T-cell (primary cell): ENCODE results near the gene MYO1G. TPM values are rescaled to one million over a fixed set of nuclear protein-coding genes. Genes with fewer than 3 reads are reported as not detected.

ENCODE experiments used
- ATAC-seq, 4 experiments: fragments of 200-7000 bp in 3 of 4; fragments of 150-1000 bp in 1 of 4; cut with Tn5 transposase; replicated peaks in 1 of 4; 1 replicate in 3 of 4; 2 replicates in 1 of 4; pipeline ENCODE4 v1.10.0; 2021; ENCODE audit warnings: moderate library complexity in 3 of 4, mild to moderate bottlenecking in 2 of 4, moderate number of reproducible peaks in 1 of 4
- CTCF ChIA-PET, 2 donors: fragments of 300-600 bp; sonication (Branson Sonifier 250); formaldehyde crosslinking; loops; one replicate each; lab custom pipeline; 2022; ENCODE audit warnings: antibody characterized with exemption in 2 of 2; lab: Charles Lee
- POLR2A ChIA-PET, 2 donors: fragments of 300-600 bp; sonication (Branson Sonifier 250); formaldehyde crosslinking; loops; one replicate each; lab custom pipeline; 2022; ENCODE audit warnings: antibody characterized with exemption in 2 of 2; lab: Charles Lee
- DNase-seq, 35 experiments: peaks; one replicate each; pipeline versions ENCODE4 v3.0.0 to v3.0.0-alpha.2; 2013 to 2023
- H3K27ac ChIP-seq: one replicate; pipeline ENCODE4 v1.5.1; 2013; ENCODE audit warnings: low read length
- H3K27me3 ChIP-seq, 2 experiments: replicated peaks in 1 of 2; 1 replicate in 1 of 2; 2 replicates in 1 of 2; pipeline versions ENCODE4 v1.6.1 to v1.7.0; 2013; ENCODE audit warnings: low read length in 1 of 2, mixed read lengths in 1 of 2; ENCODE audit not compliant: control insufficient read depth in 2 of 2, insufficient read depth in 2 of 2; ENCODE audit errors: extremely low read depth in 1 of 2
- H3K36me3 ChIP-seq, 2 donors: 1 replicate in 1 of 2; 2 replicates in 1 of 2; pipeline versions ENCODE4 v1.6.1 to v1.7.0; 2013; ENCODE audit warnings: low read length in 1 of 2; ENCODE audit not compliant: control insufficient read depth in 2 of 2, insufficient read depth in 1 of 2; ENCODE audit errors: extremely low read depth in 1 of 2
- H3K4me1 ChIP-seq, 2 experiments: 1 replicate in 1 of 2; 2 replicates in 1 of 2; pipeline versions ENCODE4 v1.6.1 to v1.7.0; 2013; ENCODE audit warnings: low read length in 2 of 2, mixed read lengths in 1 of 2; ENCODE audit not compliant: insufficient read depth in 2 of 2, control insufficient read depth in 1 of 2; ENCODE audit errors: extremely low read depth in 1 of 2
- H3K4me3 ChIP-seq, 2 donors: 1 replicate in 1 of 2; 2 replicates in 1 of 2; pipeline versions ENCODE4 v1.5.1 to v1.7.0; 2013; ENCODE audit warnings: mild to moderate bottlenecking in 2 of 2, low read length in 1 of 2, moderate library complexity in 1 of 2; ENCODE audit not compliant: control insufficient read depth in 1 of 2; ENCODE audit errors: extremely low read depth in 1 of 2
- H3K9me3 ChIP-seq: 2 replicates; pipeline ENCODE4 v1.7.0; 2013
- H3K27ac Mint-ChIP-seq, 2 donors: one replicate each; pipeline ENCODE4 v1.8.0; 2020 to 2021; ENCODE audit warnings: mild to moderate bottlenecking in 2 of 2, mixed read lengths in 2 of 2
- H3K27me3 Mint-ChIP-seq, 2 donors: one replicate each; pipeline ENCODE4 v1.8.0; 2021 to 2022; ENCODE audit warnings: mixed read lengths in 2 of 2
- H3K36me3 Mint-ChIP-seq: one replicate; pipeline ENCODE4 v1.8.0; 2021; ENCODE audit warnings: mixed read lengths
- H3K4me1 Mint-ChIP-seq, 3 donors: one replicate each; pipeline ENCODE4 v1.8.0; 2020 to 2022; ENCODE audit warnings: mixed read lengths in 3 of 3, mild to moderate bottlenecking in 1 of 3
- H3K4me3 Mint-ChIP-seq, 3 donors: one replicate each; pipeline ENCODE4 v1.8.0; 2020 to 2022; ENCODE audit warnings: mild to moderate bottlenecking in 3 of 3, mixed read lengths in 3 of 3, moderate library complexity in 3 of 3
- H3K9me3 Mint-ChIP-seq, 3 donors: one replicate each; pipeline ENCODE4 v1.8.0; 2020 to 2022; ENCODE audit warnings: mixed read lengths in 3 of 3
- WGBS: methylation state at CpG from one replicate; pipeline ENCODE4 v1.1.5; 2013; ENCODE audit warnings: missing lambda C conversion rate; ENCODE audit not compliant: insufficient coverage; 5-methylcytosine and 5-hydroxymethylcytosine counted together
- total RNA-seq, 35 experiments: library from RNA in 6 of 35; stranded (reverse) in 6 of 35; fragments of 120-200 nt in 1 of 35; gene quantifications; one replicate each; pipeline versions ENCODE4 v1.2.1 to v1.2.4 and lab custom pipeline; 2013 to 2026

Gene MYO1G
- total RNA-seq, 5 donors from 2014 or later (not counting 1 experiment from before 2014, with no cell fraction given), result 183 to 272 (median 192) TPM

DNA sequence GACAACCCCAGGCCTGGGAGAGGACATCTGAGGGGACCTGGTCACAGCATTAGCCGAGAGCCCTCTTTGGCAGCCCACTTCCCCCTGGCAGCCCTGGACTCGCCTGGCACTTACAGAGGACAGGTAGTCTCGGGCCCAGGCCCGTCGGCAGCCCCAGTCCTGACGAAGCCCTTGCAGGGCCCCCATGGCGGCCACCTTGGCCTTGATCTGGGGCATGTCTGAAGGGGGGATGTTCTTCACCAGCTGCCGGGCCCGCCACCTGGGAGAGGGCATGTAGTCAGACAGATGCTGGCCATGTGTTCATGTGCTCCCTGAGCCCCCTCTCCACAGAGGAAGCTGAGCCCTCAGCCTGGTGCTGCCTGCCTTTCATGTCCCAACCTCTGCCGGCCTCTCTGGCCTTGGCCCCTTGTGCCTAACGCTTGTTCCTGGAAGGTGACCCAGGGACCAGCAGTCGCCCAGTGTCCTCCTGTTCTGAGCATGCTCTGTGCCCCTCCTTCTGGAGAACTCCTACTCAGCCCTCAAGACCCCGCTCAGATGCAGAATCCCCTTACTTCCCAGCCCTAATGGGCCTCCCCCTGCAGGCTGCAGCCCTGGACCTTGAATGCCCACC lies 13.9 kb downstream of the MYO1G start:
- Histone ChIP-seq H3K9me3 (no peaks in the 10 kb centered on the region), H3K4me1 (peaks cover 0 to 13% of the 10 kb centered on the region in 2 experiments), H3K27ac (no peak overlapping the region), H3K27me3 (no peaks in the 10 kb centered on the region), H3K36me3 (peaks cover 17 to 69% of the 10 kb centered on the region in 2 donors), H3K4me3 (no peak overlapping the region)
- H3K36me3 Mint-ChIP-seq, result peaks cover 19% of the 10 kb centered on the region
- no peaks in the 10 kb centered on the region for H3K27me3 Mint-ChIP-seq
- peaks cover 3 to 6% (median 4%) of the 10 kb centered on the region in 3 donors for H3K4me1 Mint-ChIP-seq
- POLR2A ChIA-PET, result no interaction called here
- H3K27ac Mint-ChIP-seq, result no peak overlapping the region
- ATAC-seq (peak in 2 of 4 experiments; percentile 6 to 10), DNase-seq (peak in 1 of 35 experiments; percentile 5)
- CTCF ChIA-PET, result no interaction called here
- WGBS, result 97% methylated on average over 11 of the region's 13 CpGs
- no peak overlapping the region for H3K4me3 Mint-ChIP-seq
- H3K9me3 Mint-ChIP-seq, result no peaks in the 10 kb centered on the region

DNA sequence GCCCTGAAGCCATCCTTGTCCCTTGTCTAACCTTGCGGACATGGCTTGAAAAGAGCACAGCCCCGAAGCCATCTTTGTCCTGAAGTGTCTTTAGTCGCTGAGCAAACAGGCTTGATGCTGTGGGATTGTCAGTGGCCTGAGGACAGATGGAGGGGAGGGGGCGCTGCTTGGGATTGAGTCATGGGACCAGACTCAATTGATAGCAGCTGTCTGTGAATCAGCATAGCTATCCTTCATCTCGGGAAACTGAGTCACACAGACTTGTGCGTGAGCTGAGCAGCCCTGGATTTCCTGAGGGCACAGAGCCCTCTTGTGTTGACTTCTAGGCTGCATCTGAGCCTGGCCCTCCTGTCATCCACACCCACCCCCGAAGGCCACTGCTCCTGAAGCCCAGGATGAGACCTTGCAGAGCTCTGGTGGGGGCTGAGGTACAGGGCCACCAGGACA lies 14.4 kb downstream of the MYO1G start:
- Mint-ChIP-seq H3K36me3 (peaks cover 19% of the 10 kb centered on the region), H3K4me1 (peaks cover 8 to 11% (median 8%) of the 10 kb centered on the region in 3 donors), H3K4me3 (no peak overlapping the region), H3K27me3 (no peaks in the 10 kb centered on the region), H3K27ac (no peak overlapping the region), H3K9me3 (no peaks in the 10 kb centered on the region)
- DNase-seq, result peak in 2 of 35 experiments; percentile 8 to 37
- no peak overlapping the region for H3K4me3 ChIP-seq
- no peaks in the 10 kb centered on the region for H3K27me3 ChIP-seq
- H3K9me3 ChIP-seq, result no peaks in the 10 kb centered on the region
- ChIA-PET POLR2A (no interaction called here), CTCF (interaction anchor here in 1 of 2 donors (1.1 kb wide), 1 partner anchor 9 kb away, joined by 3 read pairs; no protein-coding TSS in a partner anchor)
- H3K27ac ChIP-seq, result no peak overlapping the region
- peak in 3 of 4 experiments; percentile 11 to 21 (median 17) for ATAC-seq
- WGBS, result 77% methylated on average over 4 of the region's 7 CpGs
- peaks cover 0 to 18% of the 10 kb centered on the region in 2 experiments for H3K4me1 ChIP-seq
- H3K36me3 ChIP-seq, result peaks cover 17 to 64% of the 10 kb centered on the region in 2 donors

DNA sequence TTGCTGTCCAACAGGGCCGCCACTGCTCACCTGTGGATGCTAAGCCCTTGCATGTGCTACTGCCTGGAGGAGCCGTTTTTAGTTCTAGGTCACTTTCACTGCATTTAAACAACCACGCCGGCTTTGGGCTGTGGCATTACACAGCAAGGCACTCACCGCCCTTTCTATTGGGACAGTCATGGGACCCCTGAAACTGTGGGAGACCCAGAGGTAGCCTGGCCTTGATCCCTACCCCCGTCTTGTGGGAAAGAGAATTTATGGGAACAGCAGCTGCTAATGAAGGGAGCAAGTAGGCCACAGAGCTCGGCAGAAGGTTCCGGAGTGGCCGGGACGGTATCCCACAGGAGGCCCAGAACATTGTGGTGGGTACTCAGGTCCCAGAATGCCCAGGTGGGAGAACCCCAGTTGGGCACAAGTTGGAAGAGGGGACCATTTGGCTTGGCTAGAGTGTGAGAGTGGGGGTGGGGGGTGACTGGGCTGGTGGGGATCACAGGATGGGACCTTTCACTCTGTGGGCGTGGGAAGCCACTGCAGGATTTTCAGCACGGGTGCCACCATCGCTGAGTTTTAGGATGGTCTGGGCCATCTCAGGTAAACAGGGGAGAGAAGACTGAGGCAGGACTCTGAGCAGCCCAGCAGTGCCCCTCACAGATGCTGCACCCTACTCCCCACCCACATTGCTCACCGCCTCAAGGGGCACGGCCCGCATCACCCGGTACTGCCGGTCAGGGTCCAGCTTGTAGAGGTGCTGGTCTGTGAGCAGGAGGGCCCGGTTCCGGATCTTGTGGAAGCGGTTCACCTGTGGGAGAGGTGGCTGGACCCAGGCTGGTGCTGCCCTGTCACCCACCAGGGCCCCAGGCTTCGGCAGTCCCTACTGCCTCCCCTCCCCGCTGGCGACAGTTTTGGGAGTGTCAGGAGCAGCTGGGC lies 15.2 kb downstream of the MYO1G start:
- POLR2A ChIA-PET, result no interaction called here
- WGBS, result 93% methylated on average over 19 of the region's 24 CpGs
- Mint-ChIP-seq H3K36me3 (peaks cover 14% of the 10 kb centered on the region), H3K27ac (peak overlapping the region in 1 of 2 donors; percentile 15), H3K4me1 (peaks cover 16 to 18% (median 16%) of the 10 kb centered on the region in 3 donors), H3K4me3 (no peak overlapping the region), H3K9me3 (no peaks in the 10 kb centered on the region), H3K27me3 (no peaks in the 10 kb centered on the region)
- Histone ChIP-seq H3K36me3 (peaks cover 17 to 56% of the 10 kb centered on the region in 2 donors), H3K4me1 (peaks cover 0 to 21% of the 10 kb centered on the region in 2 experiments), H3K27ac (no peak overlapping the region), H3K27me3 (no peaks in the 10 kb centered on the region), H3K9me3 (no peaks in the 10 kb centered on the region), H3K4me3 (no peak overlapping the region)
- CTCF ChIA-PET, result interaction anchor here in 1 of 2 donors (1.1 kb wide), 1 partner anchor 9 kb away, joined by 3 read pairs; no protein-coding TSS in a partner anchor
- ATAC-seq, result no peak
- DNase-seq, result peak in 2 of 35 experiments; percentile 6 to 17

DNA sequence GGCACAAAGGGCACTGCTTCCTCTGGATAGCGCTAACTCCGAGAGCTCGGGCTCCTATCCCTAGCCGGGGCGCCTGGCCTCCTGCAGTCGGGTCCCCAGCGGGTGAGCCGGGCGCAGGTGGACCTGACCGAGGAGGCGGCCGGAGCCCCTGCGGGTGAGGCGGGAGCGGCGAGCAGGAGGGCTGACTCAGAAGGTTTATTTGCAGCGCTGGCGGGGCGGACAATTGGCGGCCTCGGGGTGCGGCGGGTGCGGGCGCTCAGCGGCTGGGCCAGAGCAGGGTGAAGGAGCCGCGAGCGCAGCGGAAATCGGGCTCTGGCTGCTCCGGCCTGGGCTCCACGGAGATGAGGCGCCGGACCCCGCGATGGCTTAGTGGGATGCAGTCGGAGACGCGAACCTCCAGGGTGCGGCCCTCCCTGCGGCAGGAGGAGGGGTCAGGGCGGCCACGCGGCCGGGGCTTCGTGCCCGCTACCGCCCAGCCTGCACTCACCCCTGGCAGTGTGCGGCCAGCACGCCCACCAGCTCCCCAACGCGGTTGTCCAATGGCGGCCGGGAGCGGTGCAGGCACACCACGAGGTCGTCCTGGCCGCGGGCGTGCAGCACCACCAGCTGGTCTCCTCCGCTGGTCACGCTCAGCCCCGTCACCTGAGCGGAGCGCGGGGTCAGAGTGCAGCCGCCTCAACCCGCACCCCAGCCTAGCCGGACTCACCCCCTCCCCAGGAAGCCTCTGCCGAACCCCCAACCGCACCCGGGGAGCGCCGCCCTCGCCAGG lies 16.1 kb downstream of the MYO1G start:
- ChIA-PET CTCF (no interaction called here), POLR2A (no interaction called here)
- H3K4me3 Mint-ChIP-seq, result no peak overlapping the region
- H3K4me1 ChIP-seq, result peaks cover 0 to 21% of the 10 kb centered on the region in 2 experiments
- no peak overlapping the region for H3K4me3 ChIP-seq
- H3K9me3 ChIP-seq, result no peaks in the 10 kb centered on the region
- no peaks in the 10 kb centered on the region for H3K27me3 ChIP-seq
- H3K36me3 Mint-ChIP-seq, result peaks cover 8% of the 10 kb centered on the region
- H3K27me3 Mint-ChIP-seq, result no peaks in the 10 kb centered on the region
- peaks cover 18 to 19% (median 19%) of the 10 kb centered on the region in 3 donors for H3K4me1 Mint-ChIP-seq
- ATAC-seq (no peak), DNase-seq (peak in 2 of 35 experiments; percentile 5 to 18)
- no peak overlapping the region for H3K27ac ChIP-seq
- H3K9me3 Mint-ChIP-seq, result no peaks in the 10 kb centered on the region
- H3K36me3 ChIP-seq, result peaks cover 17 to 48% of the 10 kb centered on the region in 2 donors
- no peak overlapping the region for H3K27ac Mint-ChIP-seq
- 95% methylated on average over 67 of the region's 76 CpGs for WGBS

DNA sequence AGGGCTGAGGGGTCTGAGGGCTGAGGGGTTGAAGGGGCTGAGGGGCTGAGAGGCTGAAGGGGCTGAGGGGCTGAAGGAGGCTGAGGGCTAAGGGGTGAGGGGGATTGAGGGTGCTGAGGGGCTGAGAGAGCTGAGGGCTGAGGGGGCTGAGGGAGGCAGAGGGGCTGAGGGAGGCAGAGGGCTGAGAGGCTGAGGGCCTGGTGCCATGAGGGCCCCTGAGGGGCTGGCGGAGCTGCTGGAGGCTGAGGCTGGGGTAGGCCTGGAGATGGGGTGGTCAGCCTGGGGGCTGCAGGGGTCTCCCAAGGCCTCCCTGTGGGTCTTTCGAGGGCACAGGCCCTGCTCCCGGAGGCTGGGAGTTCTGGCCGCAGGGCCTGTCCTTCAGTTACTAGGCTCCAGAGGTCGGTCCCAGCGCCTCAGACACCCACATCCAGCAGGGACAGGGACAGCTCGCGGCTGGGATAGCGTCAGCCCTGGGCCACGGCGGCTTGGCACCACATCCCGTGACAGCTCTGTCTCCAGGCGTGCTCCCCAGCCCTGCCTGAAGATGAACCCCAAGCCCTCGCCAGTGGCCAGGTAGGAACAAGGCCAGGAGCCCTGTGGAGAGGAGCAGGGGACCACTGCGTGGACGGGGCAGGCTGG lies 16.9 kb downstream of the MYO1G start:
- Mint-ChIP-seq H3K4me3 (no peak overlapping the region), H3K9me3 (no peaks in the 10 kb centered on the region), H3K36me3 (peaks cover 8% of the 10 kb centered on the region), H3K27ac (no peak overlapping the region), H3K27me3 (no peaks in the 10 kb centered on the region), H3K4me1 (peaks cover 18 to 19% (median 19%) of the 10 kb centered on the region in 3 donors)
- Histone ChIP-seq H3K27me3 (no peaks in the 10 kb centered on the region), H3K36me3 (peaks cover 17 to 41% of the 10 kb centered on the region in 2 donors), H3K27ac (no peak overlapping the region), H3K4me1 (peaks cover 0 to 21% of the 10 kb centered on the region in 2 experiments), H3K4me3 (no peak overlapping the region), H3K9me3 (no peaks in the 10 kb centered on the region)
- ATAC-seq (peak in 1 of 4 experiments; percentile 4), DNase-seq (peak in 3 of 35 experiments; percentile 6 to 36 (median 21))
- WGBS, result 93% methylated on average over 16 of the region's 16 CpGs
- ChIA-PET CTCF (interaction anchor here (0.5 to 0.6 kb wide), 3 partner anchors 11 to 102 kb away, joined by 3 to 5 read pairs (median 4); no protein-coding TSS in a partner anchor), POLR2A (interaction anchor here (0.6 to 0.7 kb wide), 3 partner anchors 11 to 1274 kb away, joined by 3 to 8 read pairs (median 5); no protein-coding TSS in a partner anchor)
